ENCODE results near the gene CCDC18.
A peak's percentile ranks its signal among the peaks of the same experiment; 100 is the strongest.
"Not testable (repeated sequence)": the region's sequence is repeated elsewhere in the genome, so short reads cannot be mapped to it uniquely, and the experiment has no call there.

Gene CCDC18

GRCh38 chr1:93205892-93206566, 25.5 kb downstream of the CCDC18 start:
- no peak for TF ChIP-seq POLR2AphosphoS5 (IDR thresholded peaks at IDR 0.05; ENCODE audit: borderline replicate concordance, low read depth, low read length)
- no peak for TF ChIP-seq FOXP2 (optimal IDR thresholded peaks at IDR 0.05; ENCODE audit: control extremely low read depth, extremely low read length, insufficient read depth)
- TF ChIP-seq EZH2 (IDR thresholded peaks at IDR 0.05) = no peak
- peaks cover 22% of the 10 kb centered on the region for H3K36me3 ChIP-seq (ENCODE audit: insufficient read depth, low read length)

GRCh38 chr1:93206567-93206954, 26.0 kb downstream of the CCDC18 start:
- Histone ChIP-seq H3K27ac (peak overlapping the region; percentile 44), H3K9me3 (ENCODE audit: low read depth, low read length) (no peaks in the 10 kb centered on the region), H3K9ac (ENCODE audit: insufficient read length) (no peak overlapping the region), H3K4me3 (peak overlapping the region; percentile 12; the same call in 1 of the 2 replicates), H3K36me3 (ENCODE audit: insufficient read depth, low read length) (peaks cover 23% of the 10 kb centered on the region)
- DNase-seq (ENCODE audit: low read depth, low spot score) = peak; percentile 18
- TF ChIP-seq EZH2 (IDR thresholded peaks at IDR 0.05) (no peak), FOXP2 (optimal IDR thresholded peaks at IDR 0.05; ENCODE audit: control extremely low read depth, extremely low read length, insufficient read depth) (no peak), POLR2AphosphoS5 (IDR thresholded peaks at IDR 0.05; ENCODE audit: borderline replicate concordance, low read depth, low read length) (no peak)

More at GRCh38 chr1:93205892-93206566, 25.5 kb downstream of the CCDC18 start:
- Histone ChIP-seq H3K4me3 (no peak overlapping the region), H3K9me3 (ENCODE audit: low read depth, low read length) (no peaks in the 10 kb centered on the region), H3K9ac (ENCODE audit: insufficient read length) (no peak overlapping the region), H3K27ac (peak overlapping the region; percentile 44)
- no peak for DNase-seq (ENCODE audit: low read depth, low spot score)

GRCh38 chr1:93207211-93207610, 26.7 kb downstream of the CCDC18 start:
- TF ChIP-seq EZH2 (IDR thresholded peaks at IDR 0.05) = no peak
- TF ChIP-seq FOXP2 (optimal IDR thresholded peaks at IDR 0.05; ENCODE audit: control extremely low read depth, extremely low read length, insufficient read depth) = no peak
- no peak for TF ChIP-seq POLR2AphosphoS5 (IDR thresholded peaks at IDR 0.05; ENCODE audit: borderline replicate concordance, low read depth, low read length)
- H3K36me3 ChIP-seq (ENCODE audit: insufficient read depth, low read length) = peaks cover 21% of the 10 kb centered on the region
- peak overlapping the region; percentile 81 for H3K27ac ChIP-seq
- no peak for DNase-seq (ENCODE audit: low read depth, low spot score)
- H3K9ac ChIP-seq (ENCODE audit: insufficient read length) = no peak overlapping the region
- peak overlapping the region; percentile 31 for H3K4me3 ChIP-seq
- no peaks in the 10 kb centered on the region for H3K9me3 ChIP-seq (ENCODE audit: low read depth, low read length)

GRCh38 chr1:93215322-93215721, 34.8 kb downstream of the CCDC18 start:
- H3K4me3 ChIP-seq = no peak overlapping the region
- H3K27ac ChIP-seq = no peak overlapping the region
- H3K36me3 ChIP-seq (ENCODE audit: insufficient read depth, low read length) = peaks cover 35% of the 10 kb centered on the region
- TF ChIP-seq POLR2AphosphoS5 (IDR thresholded peaks at IDR 0.05; ENCODE audit: borderline replicate concordance, low read depth, low read length) (no peak), FOXP2 (optimal IDR thresholded peaks at IDR 0.05; ENCODE audit: control extremely low read depth, extremely low read length, insufficient read depth) (no peak), EZH2 (IDR thresholded peaks at IDR 0.05) (no peak)
- DNase-seq (ENCODE audit: low read depth, low spot score) = no peak
- H3K9ac ChIP-seq (ENCODE audit: insufficient read length) = no peak overlapping the region
- H3K9me3 ChIP-seq (ENCODE audit: low read depth, low read length) = no peaks in the 10 kb centered on the region

- TF ChIP-seq EZH2 (IDR thresholded peaks at IDR 0.05) (no peak), POLR2AphosphoS5 (IDR thresholded peaks at IDR 0.05; ENCODE audit: borderline replicate concordance, low read depth, low read length) (no peak), FOXP2 (optimal IDR thresholded peaks at IDR 0.05; ENCODE audit: control extremely low read depth, extremely low read length, insufficient read depth) (no peak)
- peaks cover 37% of the 10 kb centered on the region for H3K36me3 ChIP-seq (ENCODE audit: insufficient read depth, low read length)
- no peak overlapping the region for H3K27ac ChIP-seq
- DNase-seq (ENCODE audit: low read depth, low spot score) = no peak
- no peak overlapping the region for H3K9ac ChIP-seq (ENCODE audit: insufficient read length)
- H3K4me3 ChIP-seq = no peak overlapping the region
- H3K9me3 ChIP-seq (ENCODE audit: low read depth, low read length) = no peaks in the 10 kb centered on the region; the same call in 1 of the 2 replicates
Observed at GRCh38 chr1:93219443-93219842, 38.9 kb downstream of the CCDC18 start.

- H3K9me3 ChIP-seq (ENCODE audit: low read depth, low read length); H3K9ac ChIP-seq (ENCODE audit: insufficient read length); H3K27ac ChIP-seq; H3K4me3 ChIP-seq; DNase-seq (ENCODE audit: low read depth, low spot score): not testable (repeated sequence)
- H3K36me3 ChIP-seq (ENCODE audit: insufficient read depth, low read length) = peaks cover 37% of the 10 kb centered on the region
Observed at GRCh38 chr1:93220716-93221115, 40.2 kb downstream of the CCDC18 start.

- no peak overlapping the region for H3K4me3 ChIP-seq
- no peak overlapping the region for H3K9ac ChIP-seq (ENCODE audit: insufficient read length)
- no peaks in the 10 kb centered on the region; the same call in 1 of the 2 replicates for H3K9me3 ChIP-seq (ENCODE audit: low read depth, low read length)
- TF ChIP-seq POLR2AphosphoS5 (IDR thresholded peaks at IDR 0.05; ENCODE audit: borderline replicate concordance, low read depth, low read length) (no peak), FOXP2 (optimal IDR thresholded peaks at IDR 0.05; ENCODE audit: control extremely low read depth, extremely low read length, insufficient read depth) (no peak), EZH2 (IDR thresholded peaks at IDR 0.05) (no peak)
- peaks cover 35% of the 10 kb centered on the region for H3K36me3 ChIP-seq (ENCODE audit: insufficient read depth, low read length)
- no peak overlapping the region for H3K27ac ChIP-seq
- DNase-seq (ENCODE audit: low read depth, low spot score) = no peak
Observed at GRCh38 chr1:93221913-93222312, 41.4 kb downstream of the CCDC18 start.

- Histone ChIP-seq H3K36me3 (ENCODE audit: insufficient read depth, low read length) (peaks cover 32% of the 10 kb centered on the region), H3K4me3 (no peak overlapping the region), H3K27ac (no peak overlapping the region), H3K9me3 (ENCODE audit: low read depth, low read length) (no peaks in the 10 kb centered on the region; the same call in 1 of the 2 replicates), H3K9ac (ENCODE audit: insufficient read length) (no peak overlapping the region)
- DNase-seq (ENCODE audit: low read depth, low spot score) = no peak
- TF ChIP-seq POLR2AphosphoS5 (IDR thresholded peaks at IDR 0.05; ENCODE audit: borderline replicate concordance, low read depth, low read length) (no peak), FOXP2 (optimal IDR thresholded peaks at IDR 0.05; ENCODE audit: control extremely low read depth, extremely low read length, insufficient read depth) (no peak), EZH2 (IDR thresholded peaks at IDR 0.05) (no peak)
Observed at GRCh38 chr1:93223023-93223675, 42.6 kb downstream of the CCDC18 start.

All from SK-N-MC (cell line).